HAP-1 (cell line): ENCODE measurements around the gene PCP4L1.
A peak's percentile ranks its signal among the peaks of the same experiment; 100 is the strongest.
"Not testable (repeated sequence)": the region's sequence is repeated elsewhere in the genome, so short reads cannot be mapped to it uniquely, and the experiment has no call there.

Experiments used
- DNase-seq, 2 experiments: peaks; one replicate each; pipeline ENCODE4 v3.0.0-alpha.2; 2016 to 2020; ENCODE audit warnings: low spot score in 2 of 2
- H3K27me3 ChIP-seq: fragments of 250-450 bp; sonication (Bioruptor Pico); 2 replicates; pipeline ENCODE4 v1.5.1; 2020; ENCODE audit warnings: low read depth, mild to moderate bottlenecking, moderate library complexity
- H3K36me3 ChIP-seq: fragments of 250-450 bp; sonication (Bioruptor Pico); replicated peaks from 2 replicates; pipeline ENCODE4 v1.5.1; 2020; ENCODE audit warnings: mild to moderate bottlenecking
- H3K4me1 ChIP-seq: fragments of 250-450 bp; sonication (Bioruptor Pico); 2 replicates; pipeline ENCODE4 v1.5.1; 2020; ENCODE audit warnings: mild to moderate bottlenecking
- H3K4me3 ChIP-seq: fragments of 250-450 bp; sonication (Bioruptor Pico); 2 replicates; pipeline ENCODE4 v1.5.1; 2020; ENCODE audit warnings: mild to moderate bottlenecking, moderate library complexity
- H3K9me3 ChIP-seq: fragments of 250-450 bp; sonication (Bioruptor Pico); 2 replicates; pipeline ENCODE4 v1.5.1; 2020; ENCODE audit warnings: mild to moderate bottlenecking, moderate library complexity
- in situ Hi-C: fragments of 300-500 bp; cut with MboI; formaldehyde crosslinking; loops from 3 replicates; pipeline ENCODE4 v1.14.3; 2020; ENCODE audit warnings: low sequenced_read_pairs, inconsistent platforms, mixed read lengths

Gene PCP4L1

GRCh38 chr1:161242313-161242712 lies 16.2 kb upstream of the PCP4L1 start:
- in situ Hi-C loops = no loop called here
- H3K36me3 ChIP-seq = no peaks in the 10 kb centered on the region
- no peak overlapping the region for H3K4me3 ChIP-seq
- H3K4me1 ChIP-seq = no peaks in the 10 kb centered on the region
- H3K9me3 ChIP-seq = no peaks in the 10 kb centered on the region
- no peak for DNase-seq
- H3K27me3 ChIP-seq = 0 out of 2 replicates have a peak, but pooled peaks cover 2% of the 10 kb centered on the region

DNA sequence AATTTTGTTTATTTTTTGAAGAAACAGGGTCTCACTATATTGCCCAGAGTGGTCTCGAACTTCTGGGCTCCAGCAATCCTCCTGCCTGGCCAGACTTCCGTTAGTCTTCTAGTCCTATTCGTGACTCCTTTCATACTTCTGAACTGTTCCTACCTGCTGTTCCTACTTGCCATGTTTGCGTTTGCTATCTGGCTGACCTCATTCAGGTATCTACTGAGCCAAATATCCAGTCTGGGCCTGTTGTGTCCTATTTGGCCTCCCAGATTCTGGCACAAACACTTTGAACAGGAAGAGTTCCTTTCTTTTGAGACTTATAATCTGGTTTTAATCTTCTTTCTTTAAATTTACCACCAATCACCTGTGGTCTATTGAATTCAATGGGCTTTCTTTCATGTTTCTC lies 13.7 kb upstream of the PCP4L1 start:
- Histone ChIP-seq H3K4me3 (no peak overlapping the region), H3K4me1 (no peaks in the 10 kb centered on the region), H3K9me3 (no peaks in the 10 kb centered on the region), H3K27me3 (0 out of 2 replicates have a peak, but pooled peaks cover 2% of the 10 kb centered on the region), H3K36me3 (no peaks in the 10 kb centered on the region)
- DNase-seq = no peak
- in situ Hi-C loops = no loop called here

DNA sequence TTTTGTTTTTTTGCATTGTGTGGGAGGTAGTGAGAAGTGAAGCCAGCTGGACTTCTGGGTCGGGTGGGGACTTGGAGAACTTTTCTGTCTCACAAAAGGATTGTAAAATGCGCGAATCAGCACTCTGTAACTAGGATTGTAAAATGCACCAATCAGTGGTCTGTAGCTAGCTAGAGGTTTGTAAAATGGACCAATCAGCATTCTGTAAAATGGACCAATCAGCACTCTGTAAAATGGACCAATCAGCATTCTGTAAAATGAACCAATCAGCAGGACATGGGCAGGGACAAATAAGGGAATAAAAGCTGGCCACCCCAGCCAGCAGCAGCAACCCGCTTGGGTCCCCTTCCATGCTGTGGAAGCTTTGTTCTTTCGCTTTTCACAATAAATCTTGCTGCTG lies 8.4 kb upstream of the PCP4L1 start:
- in situ Hi-C loops, H3K4me3 ChIP-seq, DNase-seq: not testable (repeated sequence)

GRCh38 chr1:161250829-161251228 lies 7.7 kb upstream of the PCP4L1 start:
- no peaks in the 10 kb centered on the region for H3K36me3 ChIP-seq
- H3K4me3 ChIP-seq = no peak overlapping the region
- in situ Hi-C loops = no loop called here
- no peaks in the 10 kb centered on the region for H3K4me1 ChIP-seq
- H3K9me3 ChIP-seq = no peaks in the 10 kb centered on the region
- no peaks in the 10 kb centered on the region for H3K27me3 ChIP-seq
- no peak for DNase-seq

More for the DNA sequence above, 8.4 kb upstream of the PCP4L1 start:
- not testable (repeated sequence) for H3K4me1 ChIP-seq, H3K36me3 ChIP-seq, H3K27me3 ChIP-seq, H3K9me3 ChIP-seq

GRCh38 chr1:161251579-161251978 lies 7.0 kb upstream of the PCP4L1 start:
- Histone ChIP-seq H3K4me1 (no peaks in the 10 kb centered on the region), H3K9me3 (no peaks in the 10 kb centered on the region), H3K27me3 (no peaks in the 10 kb centered on the region), H3K36me3 (no peaks in the 10 kb centered on the region), H3K4me3 (no peak overlapping the region)
- in situ Hi-C loops = no loop called here
- DNase-seq = no peak

- H3K36me3 ChIP-seq, DNase-seq, in situ Hi-C loops, H3K4me3 ChIP-seq, H3K4me1 ChIP-seq, H3K9me3 ChIP-seq: not testable (repeated sequence)
- peaks cover 18% of the 10 kb centered on the region for H3K27me3 ChIP-seq
These were observed 3.2 kb upstream of the PCP4L1 start for GRCh38 chr1:161255302-161255701.

GRCh38 chr1:161255955-161256520 lies 2.5 kb upstream of the PCP4L1 start:
- DNase-seq, H3K9me3 ChIP-seq, in situ Hi-C loops, H3K4me1 ChIP-seq, H3K4me3 ChIP-seq, H3K36me3 ChIP-seq: not testable (repeated sequence)
- H3K27me3 ChIP-seq = peaks cover 26% of the 10 kb centered on the region

DNA sequence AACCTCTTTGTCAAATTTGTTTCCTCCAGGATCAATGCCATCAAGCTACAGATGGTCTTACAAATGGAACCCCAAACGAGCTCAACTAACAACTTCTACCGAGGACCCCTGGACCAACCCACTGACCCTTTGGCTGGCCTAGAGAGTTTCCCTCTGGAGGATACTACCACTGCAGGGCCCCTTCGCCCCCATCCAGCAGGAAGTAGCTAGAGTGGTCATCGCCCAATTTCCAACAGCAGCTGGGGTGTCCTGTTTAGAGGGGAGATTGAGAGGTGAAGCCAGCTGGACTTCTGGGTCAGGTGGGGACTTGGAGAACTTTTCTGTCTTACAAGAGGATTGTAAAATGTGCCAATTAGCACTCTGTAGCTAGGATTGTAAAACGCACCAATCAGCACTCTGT lies 1.4 kb upstream of the PCP4L1 start:
- H3K27me3 ChIP-seq = peaks cover 28% of the 10 kb centered on the region
- in situ Hi-C loops, H3K4me3 ChIP-seq, H3K36me3 ChIP-seq, H3K9me3 ChIP-seq, DNase-seq, H3K4me1 ChIP-seq: not testable (repeated sequence)

GRCh38 chr1:161259345-161259702 lies 779 bp downstream of the PCP4L1 start:
- no peak for DNase-seq
- Histone ChIP-seq H3K27me3 (peaks cover 28% of the 10 kb centered on the region), H3K9me3 (peaks cover 2% of the 10 kb centered on the region; the same call in 1 of the 2 replicates), H3K36me3 (no peaks in the 10 kb centered on the region), H3K4me1 (peaks cover 6% of the 10 kb centered on the region; the same call in 1 of the 2 replicates), H3K4me3 (peak overlapping the region; percentile 42; the same call in 1 of the 2 replicates)
- in situ Hi-C loops = no loop called here

DNA sequence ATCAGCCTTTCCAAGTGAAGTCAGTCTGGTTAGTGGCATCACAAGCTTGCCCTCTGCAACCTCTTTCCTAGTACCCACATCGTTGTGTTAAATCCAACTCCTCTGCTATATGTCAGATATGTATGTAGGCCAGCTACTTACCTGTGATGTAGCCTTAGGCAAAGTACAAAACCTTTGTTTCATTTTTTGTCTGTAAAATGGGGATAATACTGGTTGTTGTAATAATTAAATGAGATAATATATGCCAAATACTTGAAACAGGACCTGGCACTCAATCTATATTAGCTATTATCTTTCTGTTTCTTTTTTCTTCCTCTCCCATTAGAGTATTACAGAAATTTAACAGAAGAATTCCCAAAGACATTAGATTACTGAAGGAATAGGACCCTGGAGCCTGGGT lies 1.2 kb downstream of the PCP4L1 start:
- Histone ChIP-seq H3K4me1 (peaks cover 6% of the 10 kb centered on the region; the same call in 1 of the 2 replicates), H3K4me3 (no peak overlapping the region), H3K9me3 (peaks cover 2% of the 10 kb centered on the region; the same call in 1 of the 2 replicates), H3K36me3 (no peaks in the 10 kb centered on the region), H3K27me3 (peaks cover 28% of the 10 kb centered on the region)
- in situ Hi-C loops = no loop called here
- no peak for DNase-seq

DNA sequence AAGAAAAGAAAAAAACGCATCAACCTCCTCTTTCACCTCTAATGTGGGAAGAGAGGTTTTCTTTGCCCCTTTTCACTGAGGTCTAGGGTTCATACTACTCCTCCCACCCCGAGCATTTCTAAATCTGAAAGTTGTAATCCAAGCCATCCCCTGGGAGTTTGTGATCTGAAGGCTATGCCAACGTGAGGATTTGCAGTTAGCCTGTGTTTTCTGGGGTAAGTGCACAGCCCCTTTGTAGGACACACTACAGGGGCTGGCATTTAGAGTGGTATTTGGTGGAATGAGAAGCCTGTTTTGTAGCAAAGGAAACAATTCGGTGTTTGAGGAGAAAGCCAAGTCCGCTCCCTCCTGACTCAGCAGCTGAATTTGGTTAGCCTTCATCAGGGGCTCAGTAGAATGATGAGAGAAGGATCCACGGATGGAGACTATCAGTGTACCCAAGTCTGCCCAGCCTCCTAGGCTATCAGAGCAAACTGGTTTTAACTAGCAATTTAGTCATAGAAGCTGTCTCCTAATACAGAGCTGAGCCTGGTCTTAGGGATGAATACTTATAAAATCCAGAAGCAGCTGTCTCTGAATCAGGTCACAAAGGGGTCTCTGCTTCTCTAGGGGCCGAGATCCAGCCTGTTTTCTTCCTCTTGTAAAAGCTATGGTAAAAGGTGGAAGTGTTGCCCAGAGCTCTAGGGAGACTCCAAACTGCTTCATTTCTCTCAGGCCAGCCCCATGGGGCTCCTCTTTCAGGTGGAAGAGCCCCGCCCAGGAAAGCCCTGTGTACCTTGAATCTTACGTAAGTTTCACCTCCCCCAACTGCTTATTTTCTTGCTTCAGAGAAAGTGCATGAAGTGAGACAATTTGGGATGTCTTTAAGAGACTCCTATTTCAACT lies 2.1 kb downstream of the PCP4L1 start:
- no peaks in the 10 kb centered on the region for H3K36me3 ChIP-seq
- no peak for DNase-seq
- peaks cover 6% of the 10 kb centered on the region; the same call in 1 of the 2 replicates for H3K4me1 ChIP-seq
- peaks cover 28% of the 10 kb centered on the region for H3K27me3 ChIP-seq
- peaks cover 2% of the 10 kb centered on the region; the same call in 1 of the 2 replicates for H3K9me3 ChIP-seq
- no peak overlapping the region for H3K4me3 ChIP-seq
- in situ Hi-C loops = no loop called here

DNA sequence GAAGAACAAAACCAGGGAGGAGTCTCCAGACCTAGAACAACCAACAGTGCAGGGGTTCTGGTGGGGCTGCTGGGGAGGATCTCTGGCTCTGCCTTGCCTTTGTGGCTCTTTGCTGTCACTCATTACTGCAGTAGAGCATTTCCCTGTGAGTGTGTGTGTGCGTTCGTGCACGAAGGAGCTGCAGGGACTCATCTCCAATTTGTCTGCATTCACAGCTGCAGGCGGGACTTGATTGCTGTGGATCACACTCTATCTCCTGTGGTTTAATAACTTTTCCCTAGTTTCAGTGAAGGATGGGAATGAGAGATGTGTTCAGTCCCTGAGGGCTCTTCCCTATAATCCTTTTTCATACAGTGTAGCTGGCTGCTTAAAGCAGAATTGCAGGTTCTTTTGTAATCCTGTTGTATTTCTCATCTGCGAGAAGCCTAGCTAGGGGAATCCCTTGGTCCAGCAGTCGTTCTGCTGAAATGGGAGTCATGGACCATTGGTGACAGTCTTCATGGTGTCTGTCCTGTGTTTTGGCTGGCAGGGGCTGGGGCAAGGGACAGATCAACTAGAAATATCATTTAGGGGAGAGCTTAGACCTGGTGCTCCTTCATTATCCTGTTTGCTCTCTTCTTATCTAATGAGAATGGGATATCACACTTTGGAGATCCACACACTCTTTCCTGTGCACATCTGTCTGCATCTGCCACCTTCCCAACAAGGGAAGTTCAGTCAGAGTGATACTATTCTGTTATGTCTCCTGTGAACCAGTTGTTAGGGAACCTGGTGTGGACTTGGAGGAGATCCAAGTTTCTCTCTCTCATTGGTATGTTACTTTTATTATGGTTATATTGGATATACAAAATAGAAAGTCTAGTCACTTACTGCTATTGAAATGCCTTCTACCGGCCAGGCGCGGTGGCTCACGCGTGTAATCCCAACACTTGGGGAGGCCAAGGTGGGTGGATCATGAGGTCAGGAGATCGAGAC lies 3.0 kb downstream of the PCP4L1 start:
- H3K36me3 ChIP-seq = no peaks in the 10 kb centered on the region
- peaks cover 28% of the 10 kb centered on the region for H3K27me3 ChIP-seq
- peaks cover 2% of the 10 kb centered on the region; the same call in 1 of the 2 replicates for H3K9me3 ChIP-seq
- no peak for DNase-seq
- peaks cover 6% of the 10 kb centered on the region; the same call in 1 of the 2 replicates for H3K4me1 ChIP-seq
- in situ Hi-C loops = no loop called here
- no peak overlapping the region for H3K4me3 ChIP-seq

DNA sequence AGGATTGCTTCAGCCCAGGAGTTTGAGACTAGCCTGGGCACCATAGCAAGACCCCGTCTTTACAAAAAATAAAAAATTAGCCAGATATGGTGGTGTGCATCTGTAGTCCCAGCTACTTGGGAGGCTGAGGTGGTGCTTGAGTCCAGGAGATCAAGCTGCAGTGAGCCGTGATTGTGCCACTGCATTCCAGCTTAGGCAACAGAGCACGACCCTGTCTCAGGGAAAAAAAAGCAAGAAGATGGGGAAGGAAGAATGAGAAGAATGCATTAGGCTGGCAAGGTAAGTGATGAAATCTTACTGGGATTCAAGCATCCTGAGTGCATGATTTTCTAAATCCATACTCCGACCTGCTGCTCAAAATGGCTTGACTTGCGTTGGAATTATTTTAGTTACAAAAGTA lies 6.8 kb downstream of the PCP4L1 start:
- in situ Hi-C loops = no loop called here
- Histone ChIP-seq H3K36me3 (no peaks in the 10 kb centered on the region), H3K4me1 (peaks cover 3% of the 10 kb centered on the region; the same call in 1 of the 2 replicates), H3K9me3 (no peaks in the 10 kb centered on the region), H3K27me3 (peaks cover 9% of the 10 kb centered on the region), H3K4me3 (no peak overlapping the region)
- DNase-seq = no peak
